ENCODE results near the gene CENPL. TPM values are rescaled to one million over a fixed set of nuclear protein-coding genes. Genes with fewer than 3 reads are reported as not detected.
A peak's percentile ranks its signal among the peaks of the same experiment; 100 is the strongest.

The CENPL gene
- polyA plus RNA-seq, 1 experiment: 8.3 TPM

GRCh38 chr1:173868266-173869020 lies 43.8 kb upstream of the CENPL start, which contains the start of gene ZBTB37:
Gene ZBTB37 (plus strand): TSS chr1:173868380. CDS start chr1:173870226, 1,846 bp downstream.
- ChIA-PET POLR2A (interaction anchor here (0.6 to 0.7 kb wide), 5 partner anchors 242 to 940 kb away, joined by 3 to 4 read pairs (median 3); no protein-coding TSS in a partner anchor), CTCF (interaction anchor here (0.7 kb wide), 2 partner anchors 570 to 1125 kb away, joined by 3 read pairs; no protein-coding TSS in a partner anchor)
- DNase-seq (ENCODE audit: low read depth): no peak
- TF ChIP-seq CTCF (IDR thresholded peaks at IDR 0.05; ENCODE audit: insufficient read depth, low read depth, low read length): no peak
- Histone ChIP-seq H3K27me3 (ENCODE audit: control insufficient read depth, insufficient read depth, low read length) (no peaks in the 10 kb centered on the region), H3K4me3 (ENCODE audit: low read depth, low read length) (peak within 1 kb of the TSS; percentile 65), H3K36me3 (ENCODE audit: control insufficient read depth, insufficient read depth, low read length) (peaks cover 5% of the 10 kb centered on the region)

- DNase-seq (ENCODE audit: low read depth): peak; percentile 98
- peak within 1 kb of the TSS; percentile 65 for H3K4me3 ChIP-seq (ENCODE audit: low read depth, low read length)
- H3K36me3 ChIP-seq (ENCODE audit: control insufficient read depth, insufficient read depth, low read length): peaks cover 9% of the 10 kb centered on the region
- no peak for TF ChIP-seq CTCF (IDR thresholded peaks at IDR 0.05; ENCODE audit: insufficient read depth, low read depth, low read length)
- H3K27me3 ChIP-seq (ENCODE audit: control insufficient read depth, insufficient read depth, low read length): no peaks in the 10 kb centered on the region
- ChIA-PET POLR2A (interaction anchor here (0.6 to 0.7 kb wide), 4 partner anchors 241 to 474 kb away, joined by 3 to 4 read pairs (median 4); no protein-coding TSS in a partner anchor), CTCF (interaction anchor here (0.7 kb wide), 2 partner anchors 570 to 1124 kb away, joined by 3 read pairs; no protein-coding TSS in a partner anchor)
These were observed 43.1 kb upstream of the CENPL start, which contains the start of gene GAS5 for GRCh38 chr1:173867753-173868265. Gene GAS5 (minus strand): TSS chr1:173867989.

DNA sequence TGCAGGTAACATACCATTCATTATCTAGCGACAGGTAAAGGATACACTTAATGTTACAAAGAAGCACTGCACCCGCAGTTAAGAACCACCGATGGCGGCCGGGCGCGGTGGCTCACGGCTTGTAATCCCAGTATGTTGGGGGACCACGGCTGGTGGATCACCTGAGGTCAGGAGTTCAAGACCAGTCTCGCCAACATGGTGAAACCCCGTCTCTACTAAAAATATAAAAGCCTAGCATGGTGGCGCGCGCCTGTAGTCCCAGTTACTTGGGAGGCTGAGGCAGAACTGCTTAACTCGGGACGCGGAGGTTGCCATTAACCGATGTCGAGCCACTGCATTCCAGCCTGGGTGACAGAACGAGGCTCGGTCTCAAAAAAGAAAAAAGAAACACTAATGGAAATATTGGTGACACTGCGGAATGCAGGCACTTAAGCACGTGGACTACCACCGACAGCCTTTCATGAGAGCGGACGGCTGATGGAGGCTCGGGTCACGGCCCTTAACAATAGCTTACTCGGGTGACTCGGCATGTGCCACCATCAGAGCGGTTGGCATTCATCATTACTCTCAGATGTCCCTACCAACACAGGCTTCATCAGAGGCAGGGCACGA lies 42.6 kb upstream of the CENPL start:
- H3K4me3 ChIP-seq (ENCODE audit: low read depth, low read length): peak overlapping the region; percentile 65
- ChIA-PET CTCF (no interaction called here), POLR2A (no interaction called here)
- H3K27me3 ChIP-seq (ENCODE audit: control insufficient read depth, insufficient read depth, low read length): no peaks in the 10 kb centered on the region
- DNase-seq (ENCODE audit: low read depth): no peak
- no peak for TF ChIP-seq CTCF (IDR thresholded peaks at IDR 0.05; ENCODE audit: insufficient read depth, low read depth, low read length)
- peaks cover 9% of the 10 kb centered on the region for H3K36me3 ChIP-seq (ENCODE audit: control insufficient read depth, insufficient read depth, low read length)

- Histone ChIP-seq H3K4me3 (ENCODE audit: low read depth, low read length) (peak overlapping the region; percentile 65), H3K36me3 (ENCODE audit: control insufficient read depth, insufficient read depth, low read length) (peaks cover 9% of the 10 kb centered on the region), H3K27me3 (ENCODE audit: control insufficient read depth, insufficient read depth, low read length) (no peaks in the 10 kb centered on the region)
- TF ChIP-seq CTCF (IDR thresholded peaks at IDR 0.05; ENCODE audit: insufficient read depth, low read depth, low read length): no peak
- no peak for DNase-seq (ENCODE audit: low read depth)
- POLR2A ChIA-PET: no interaction called here
- CTCF ChIA-PET: interaction anchor here (0.9 to 1.5 kb wide), 2 partner anchors 12 to 1121 kb away, joined by 3 to 4 read pairs; no protein-coding TSS in a partner anchor
These were observed 41.9 kb upstream of the CENPL start for GRCh38 chr1:173866413-173867115.
